T-helper 1 cell treated with Interleukin-12 subunit alpha and Interleukin-12 subunit beta and Interleukin-4 antibody, amounts not matched to agents 30 μg/mL and 1 μg/mL, for 36 hours (primary cell): ENCODE results near the gene AUTS2.

Experiments used
- H3K27ac Mint-ChIP-seq: one replicate; pipeline ENCODE4 v1.8.0; 2021; ENCODE audit warnings: mild to moderate bottlenecking, mixed read lengths
- H3K27me3 Mint-ChIP-seq: one replicate; pipeline ENCODE4 v1.8.0; 2021; ENCODE audit warnings: low read depth, mixed read lengths
- H3K36me3 Mint-ChIP-seq: one replicate; pipeline ENCODE4 v1.8.0; 2021; ENCODE audit warnings: low read depth, mixed read lengths
- H3K4me1 Mint-ChIP-seq: one replicate; pipeline ENCODE4 v1.8.0; 2021; ENCODE audit warnings: low read depth, mixed read lengths
- H3K4me3 Mint-ChIP-seq: one replicate; pipeline ENCODE4 v1.8.0; 2021; ENCODE audit warnings: mild to moderate bottlenecking, moderate library complexity, mixed read lengths
- H3K9me3 Mint-ChIP-seq: one replicate; pipeline ENCODE4 v1.8.0; 2021; ENCODE audit warnings: mixed read lengths

Gene AUTS2

GRCh38 chr7:69673074-69673473, 74.8 kb downstream of the AUTS2 start:
- Mint-ChIP-seq H3K27ac (no peak overlapping the region), H3K4me3 (no peak overlapping the region), H3K4me1 (no peaks in the 10 kb centered on the region), H3K9me3 (no peaks in the 10 kb centered on the region), H3K27me3 (no peaks in the 10 kb centered on the region), H3K36me3 (no peaks in the 10 kb centered on the region)

GRCh38 chr7:69674701-69675182, 76.5 kb downstream of the AUTS2 start:
- Mint-ChIP-seq H3K4me3 (no peak overlapping the region), H3K9me3 (no peaks in the 10 kb centered on the region), H3K36me3 (no peaks in the 10 kb centered on the region), H3K4me1 (no peaks in the 10 kb centered on the region), H3K27me3 (no peaks in the 10 kb centered on the region), H3K27ac (no peak overlapping the region)

DNA sequence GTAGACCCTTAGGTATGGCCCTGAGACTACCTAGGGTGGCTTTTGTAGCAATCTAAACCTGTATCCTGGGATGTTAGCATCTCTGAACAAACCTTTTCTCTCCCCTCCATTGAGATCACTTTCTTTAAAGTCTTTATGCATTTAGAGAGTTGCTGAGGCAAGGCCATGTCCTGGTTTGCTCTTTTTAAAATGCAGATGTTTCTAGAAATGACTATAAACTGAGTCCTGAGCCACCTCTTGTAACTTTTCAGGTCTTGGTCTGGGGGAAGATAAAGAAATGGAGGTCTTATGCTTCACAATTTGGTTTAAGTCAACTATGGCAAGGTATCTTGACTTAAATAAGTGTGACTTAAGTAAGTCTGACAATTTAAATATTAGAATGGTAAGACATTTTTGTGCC, 78.0 kb downstream of the AUTS2 start:
- Mint-ChIP-seq H3K9me3 (no peaks in the 10 kb centered on the region), H3K4me3 (no peak overlapping the region), H3K27ac (no peak overlapping the region), H3K36me3 (no peaks in the 10 kb centered on the region), H3K27me3 (no peaks in the 10 kb centered on the region), H3K4me1 (no peaks in the 10 kb centered on the region)

DNA sequence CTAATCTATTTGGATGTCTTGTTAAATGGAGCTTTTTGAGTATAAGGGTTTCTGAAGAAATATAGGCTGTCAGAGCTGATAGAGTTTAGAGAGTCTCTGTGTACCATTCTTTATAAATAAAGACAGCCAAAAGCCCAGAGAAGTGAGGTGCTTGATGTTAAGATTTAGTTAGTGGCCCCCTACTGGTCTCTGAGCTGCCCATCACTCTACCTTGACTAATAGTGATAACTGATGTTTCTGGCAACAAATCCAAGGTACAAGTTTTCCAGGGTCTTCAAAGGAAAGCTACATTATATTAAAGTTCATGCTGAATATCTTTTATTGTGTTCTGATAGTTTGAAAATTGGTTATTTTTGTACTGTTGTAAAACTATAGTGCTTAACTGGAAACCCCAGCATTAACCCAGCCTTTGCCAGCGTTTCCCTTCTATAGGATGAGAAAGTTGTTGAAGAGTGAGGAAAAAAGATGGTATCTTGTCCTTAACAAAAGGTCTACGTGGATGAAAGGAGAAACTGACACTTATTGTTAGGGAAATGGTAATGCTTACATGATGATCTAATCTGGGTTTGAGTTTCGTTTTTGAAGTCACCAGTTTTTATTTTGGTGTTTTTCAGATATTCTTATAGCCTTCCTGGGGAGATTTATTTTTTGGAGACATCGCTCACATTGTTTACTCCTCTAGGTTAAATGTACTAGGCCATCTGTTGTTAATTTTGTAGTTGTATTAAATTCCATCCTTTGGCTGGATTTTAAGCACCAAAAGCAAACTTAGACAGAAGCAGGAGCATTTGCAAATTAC, 79.0 kb downstream of the AUTS2 start:
- Mint-ChIP-seq H3K27me3 (no peaks in the 10 kb centered on the region), H3K4me1 (no peaks in the 10 kb centered on the region), H3K4me3 (no peak overlapping the region), H3K36me3 (no peaks in the 10 kb centered on the region), H3K9me3 (no peaks in the 10 kb centered on the region), H3K27ac (no peak overlapping the region)

GRCh38 chr7:69677881-69678493, 79.7 kb downstream of the AUTS2 start:
- H3K36me3 Mint-ChIP-seq, result no peaks in the 10 kb centered on the region
- no peaks in the 10 kb centered on the region for H3K27me3 Mint-ChIP-seq
- no peak overlapping the region for H3K4me3 Mint-ChIP-seq
- no peaks in the 10 kb centered on the region for H3K9me3 Mint-ChIP-seq
- H3K27ac Mint-ChIP-seq, result no peak overlapping the region
- no peaks in the 10 kb centered on the region for H3K4me1 Mint-ChIP-seq

DNA sequence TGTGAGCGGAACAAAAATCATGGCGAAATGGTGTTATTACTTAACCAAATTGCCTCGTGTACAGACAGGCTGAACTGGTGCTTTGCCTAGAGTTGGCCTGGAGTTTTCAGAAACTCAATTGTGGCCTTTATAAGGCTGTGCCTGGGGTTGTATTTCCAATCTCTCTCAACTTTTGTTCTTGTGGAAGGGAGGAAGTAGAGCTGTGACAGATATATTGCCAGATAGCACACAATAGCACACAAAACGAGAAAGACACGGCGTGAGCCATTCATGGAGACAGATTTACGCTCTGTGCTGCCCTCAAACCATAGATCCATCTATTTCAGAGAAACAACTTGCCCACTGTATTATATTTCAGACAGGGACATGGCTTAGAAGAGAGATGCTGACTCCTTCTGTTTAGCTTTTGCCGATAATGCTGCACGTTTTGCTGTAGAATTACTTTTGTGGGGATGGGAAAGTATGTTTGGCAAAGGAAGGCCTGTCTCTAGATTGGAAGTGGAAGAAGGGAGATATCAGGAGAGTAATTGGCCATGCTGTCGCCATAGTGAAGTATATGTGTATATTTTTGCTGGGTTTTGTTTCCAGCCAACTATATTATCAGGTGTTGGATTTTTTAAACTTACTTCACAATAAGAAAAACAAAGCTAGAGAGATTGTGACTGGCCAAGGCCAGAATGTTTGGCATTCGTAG, 80.4 kb downstream of the AUTS2 start:
- no peaks in the 10 kb centered on the region for H3K9me3 Mint-ChIP-seq
- H3K27me3 Mint-ChIP-seq, result no peaks in the 10 kb centered on the region
- H3K27ac Mint-ChIP-seq, result no peak overlapping the region
- H3K4me1 Mint-ChIP-seq, result no peaks in the 10 kb centered on the region
- H3K4me3 Mint-ChIP-seq, result no peak overlapping the region
- H3K36me3 Mint-ChIP-seq, result no peaks in the 10 kb centered on the region

DNA sequence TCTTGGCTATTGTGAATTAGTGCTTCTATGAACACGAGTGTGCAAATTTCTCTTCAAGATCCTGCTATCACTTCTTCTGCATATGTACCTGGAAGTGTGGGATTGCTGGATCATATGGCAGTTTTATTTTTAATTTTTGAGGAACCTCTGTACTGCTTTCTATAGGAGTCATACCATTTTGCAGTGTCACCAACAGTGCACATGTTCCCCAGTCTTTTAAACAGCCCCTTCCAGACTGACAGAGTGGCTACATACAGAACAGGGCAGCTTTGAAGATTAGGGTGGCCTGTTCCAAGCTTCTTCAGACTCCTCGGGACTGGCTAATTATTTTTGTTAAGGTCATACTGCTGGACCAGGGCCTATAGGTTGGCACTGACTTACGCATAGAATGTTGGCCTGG, 82.9 kb downstream of the AUTS2 start:
- Mint-ChIP-seq H3K27me3 (no peaks in the 10 kb centered on the region), H3K36me3 (no peaks in the 10 kb centered on the region), H3K9me3 (no peaks in the 10 kb centered on the region), H3K27ac (no peak overlapping the region), H3K4me1 (no peaks in the 10 kb centered on the region), H3K4me3 (no peak overlapping the region)

DNA sequence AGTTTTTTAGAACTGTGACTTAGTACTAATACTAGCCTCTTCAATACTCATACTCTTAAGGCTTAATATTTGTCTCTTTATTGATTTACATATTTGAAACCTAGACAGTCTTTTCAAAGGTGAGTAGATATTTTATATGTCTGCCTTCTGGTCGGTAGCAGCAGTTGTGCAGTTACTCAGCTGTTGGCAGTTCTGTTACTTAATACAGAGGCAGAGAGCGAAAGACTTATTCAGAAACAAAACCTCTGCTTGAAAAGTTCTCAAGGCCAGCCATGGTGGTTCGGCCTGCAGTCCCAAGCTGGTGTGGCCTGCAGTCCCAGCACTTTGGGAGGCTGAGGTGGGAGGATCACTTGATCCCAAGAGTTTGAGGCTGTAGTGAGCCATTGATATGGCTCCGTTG, 84.2 kb downstream of the AUTS2 start:
- Mint-ChIP-seq H3K4me3 (no peak overlapping the region), H3K4me1 (no peaks in the 10 kb centered on the region), H3K27me3 (no peaks in the 10 kb centered on the region), H3K9me3 (no peaks in the 10 kb centered on the region), H3K27ac (no peak overlapping the region), H3K36me3 (no peaks in the 10 kb centered on the region)

DNA sequence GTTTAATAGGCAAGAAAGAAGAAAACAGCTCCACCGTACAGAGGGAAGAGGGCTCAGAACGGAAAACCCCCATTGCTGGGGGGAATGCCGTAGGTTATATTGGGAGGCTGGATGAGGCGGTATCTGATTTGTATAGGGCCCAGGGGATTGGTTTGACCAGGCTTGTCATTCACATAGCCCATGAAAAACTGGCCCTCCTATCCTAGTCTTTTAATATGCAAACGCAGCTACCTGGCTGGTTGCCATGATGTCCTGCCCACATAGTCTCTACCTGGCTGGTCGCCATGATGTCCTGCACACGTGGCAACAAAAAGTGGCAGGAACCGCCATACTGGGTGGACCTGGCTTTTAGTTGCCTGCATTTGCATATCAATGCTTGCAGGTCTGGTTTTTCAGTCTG, 84.7 kb downstream of the AUTS2 start:
- H3K27me3 Mint-ChIP-seq, result no peaks in the 10 kb centered on the region
- no peaks in the 10 kb centered on the region for H3K9me3 Mint-ChIP-seq
- no peaks in the 10 kb centered on the region for H3K36me3 Mint-ChIP-seq
- no peak overlapping the region for H3K27ac Mint-ChIP-seq
- no peak overlapping the region for H3K4me3 Mint-ChIP-seq
- H3K4me1 Mint-ChIP-seq, result no peaks in the 10 kb centered on the region

GRCh38 chr7:69684369-69685292, 86.4 kb downstream of the AUTS2 start:
- no peak overlapping the region for H3K4me3 Mint-ChIP-seq
- no peaks in the 10 kb centered on the region for H3K36me3 Mint-ChIP-seq
- no peaks in the 10 kb centered on the region for H3K27me3 Mint-ChIP-seq
- no peak overlapping the region for H3K27ac Mint-ChIP-seq
- no peaks in the 10 kb centered on the region for H3K4me1 Mint-ChIP-seq
- H3K9me3 Mint-ChIP-seq, result no peaks in the 10 kb centered on the region

DNA sequence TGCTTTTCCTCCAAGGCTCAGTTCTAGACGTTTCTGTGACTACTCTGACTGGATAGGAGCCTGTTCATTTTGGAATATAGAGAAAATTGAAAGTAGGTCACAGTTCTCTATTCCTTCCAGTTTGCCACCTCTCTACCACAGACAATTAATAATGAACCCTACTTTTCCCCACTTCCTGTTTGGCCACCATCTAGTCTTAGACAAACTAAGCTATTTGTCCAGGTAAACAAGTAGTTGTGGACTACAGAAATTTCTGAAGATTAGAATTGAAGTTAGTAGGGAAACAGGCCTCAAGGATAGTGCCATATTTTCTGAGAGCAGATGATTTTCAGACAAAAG, 87.0 kb downstream of the AUTS2 start:
- H3K27ac Mint-ChIP-seq, result no peak overlapping the region
- H3K27me3 Mint-ChIP-seq, result no peaks in the 10 kb centered on the region
- H3K4me1 Mint-ChIP-seq, result no peaks in the 10 kb centered on the region
- no peaks in the 10 kb centered on the region for H3K9me3 Mint-ChIP-seq
- H3K36me3 Mint-ChIP-seq, result no peaks in the 10 kb centered on the region
- H3K4me3 Mint-ChIP-seq, result no peak overlapping the region

DNA sequence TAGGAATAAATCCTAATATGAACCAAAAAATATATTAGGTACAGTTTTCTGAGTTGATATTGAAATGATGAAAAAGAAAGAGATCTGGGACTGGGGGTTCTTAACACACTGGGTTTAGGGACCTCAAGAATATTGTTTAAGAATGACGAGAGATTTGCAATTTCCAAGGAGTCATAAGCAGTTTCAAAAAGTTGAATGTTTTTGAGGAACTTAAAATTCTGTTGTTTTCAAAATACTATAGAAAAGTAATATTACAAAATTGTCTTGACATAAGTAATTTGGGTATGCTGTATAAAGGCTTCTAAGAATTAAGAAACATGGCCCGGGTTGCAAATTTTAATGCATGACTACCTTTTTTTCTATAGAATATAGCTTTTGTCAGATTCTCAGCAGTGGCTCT, 88.1 kb downstream of the AUTS2 start:
- Mint-ChIP-seq H3K36me3 (no peaks in the 10 kb centered on the region), H3K4me3 (no peak overlapping the region), H3K4me1 (no peaks in the 10 kb centered on the region), H3K27ac (no peak overlapping the region), H3K27me3 (no peaks in the 10 kb centered on the region), H3K9me3 (no peaks in the 10 kb centered on the region)

- Mint-ChIP-seq H3K9me3 (no peaks in the 10 kb centered on the region), H3K36me3 (no peaks in the 10 kb centered on the region), H3K27me3 (no peaks in the 10 kb centered on the region), H3K4me1 (no peaks in the 10 kb centered on the region), H3K4me3 (no peak overlapping the region), H3K27ac (no peak overlapping the region)
Observed at GRCh38 chr7:69687739-69688433, 89.6 kb downstream of the AUTS2 start.

GRCh38 chr7:69690329-69690728, 92.1 kb downstream of the AUTS2 start:
- H3K9me3 Mint-ChIP-seq, result no peaks in the 10 kb centered on the region
- H3K4me3 Mint-ChIP-seq, result no peak overlapping the region
- H3K27ac Mint-ChIP-seq, result no peak overlapping the region
- H3K36me3 Mint-ChIP-seq, result no peaks in the 10 kb centered on the region
- H3K4me1 Mint-ChIP-seq, result no peaks in the 10 kb centered on the region
- no peaks in the 10 kb centered on the region for H3K27me3 Mint-ChIP-seq
